GOT3 (cell line): ENCODE results near the gene CCNL2.
"Not testable (repeated sequence)": the region's sequence is repeated elsewhere in the genome, so short reads cannot be mapped to it uniquely, and the experiment has no call there.

Experiments used
- DNase-seq: peaks from one replicate; lab custom pipeline; 2025; ENCODE audit warnings: mixed read lengths; lab: John Stamatoyannopoulos, UW

Gene CCNL2

GRCh38 chr1:1432274-1432950, 33.3 kb upstream of the CCNL2 start:
- DNase-seq = no peak

GRCh38 chr1:1431845-1432273, 32.7 kb upstream of the CCNL2 start:
- DNase-seq = no peak

- DNase-seq = no peak
These were observed 32.1 kb upstream of the CCNL2 start for GRCh38 chr1:1430992-1431844.

- no peak for DNase-seq
These were observed 31.2 kb upstream of the CCNL2 start for GRCh38 chr1:1430114-1430982.

GRCh38 chr1:1429671-1430073, 30.5 kb upstream of the CCNL2 start:
- DNase-seq = no peak

- DNase-seq = not testable (repeated sequence)
These were observed 29.8 kb upstream of the CCNL2 start for GRCh38 chr1:1428967-1429366.

- DNase-seq = no peak
These were observed 29.0 kb upstream of the CCNL2 start for GRCh38 chr1:1428174-1428573.

- DNase-seq = no peak
These were observed 28.6 kb upstream of the CCNL2 start for GRCh38 chr1:1427820-1428148.

- no peak for DNase-seq
These were observed 28.1 kb upstream of the CCNL2 start for GRCh38 chr1:1427106-1427819.

GRCh38 chr1:1426496-1427105, 27.5 kb upstream of the CCNL2 start:
- DNase-seq = no peak

- no peak for DNase-seq
These were observed 26.8 kb upstream of the CCNL2 start for GRCh38 chr1:1425753-1426495.

GRCh38 chr1:1425426-1425752, 26.3 kb upstream of the CCNL2 start:
- no peak for DNase-seq

- no peak for DNase-seq
These were observed 25.6 kb upstream of the CCNL2 start for GRCh38 chr1:1424707-1425106.

- DNase-seq = no peak
These were observed 24.1 kb upstream of the CCNL2 start for GRCh38 chr1:1423245-1423597.

- DNase-seq = no peak
These were observed 23.5 kb upstream of the CCNL2 start for GRCh38 chr1:1422465-1423244.

- no peak for DNase-seq
These were observed 22.9 kb upstream of the CCNL2 start for GRCh38 chr1:1421907-1422464.

- DNase-seq = no peak
These were observed 22.2 kb upstream of the CCNL2 start, which contains the start of gene ANKRD65 for GRCh38 chr1:1421147-1421906. Gene ANKRD65, minus strand, starts transcription at chr1:1421276. Its CDS starts 271 bp downstream, at chr1:1421005.

- no peak for DNase-seq
These were observed 21.6 kb upstream of the CCNL2 start for GRCh38 chr1:1420654-1421141.
